GM12878 (cell line): Measurements from ENCODE around the gene SGCD. TPM values are rescaled to one million over a fixed set of nuclear protein-coding genes. Genes with fewer than 3 reads are reported as not detected.

Experiments used
- ATAC-seq: fragments of 200-7000 bp; cut with Tn5 transposase; 3 replicates; pipeline ENCODE4 v1.9.1; 2020; ENCODE audit warnings: mild to moderate bottlenecking, moderate library complexity
- BruUV-seq: library from RNA; stranded (reverse); fragments of 400-500 nt; replicated peaks from 2 replicates; lab custom pipeline; 2021; lab: Mats Ljungman, UMichigan
- CTCF ChIA-PET: fragments of 300-600 bp; sonication (Branson Sonifier 250); formaldehyde crosslinking; extraction: SDS; loops from one replicate; lab custom pipeline; 2021; ENCODE audit warnings: inconsistent platforms; lab: Yijun Ruan, JAX
- POLR2A ChIA-PET: fragments of 350-600 bp; formaldehyde crosslinking; extraction: SDS; loops from one replicate; lab custom pipeline; 2021; ENCODE audit warnings: inconsistent platforms; lab: Charles Lee
- RAD21 ChIA-PET: fragments of 300-600 bp; sonication (Branson Sonifier 250); formaldehyde crosslinking; loops from one replicate; lab custom pipeline; 2023; ENCODE audit warnings: antibody characterized with exemption; ENCODE audit not compliant: unreplicated experiment; lab: Charles Lee
- SMC1A ChIA-PET: fragments of 300-600 bp; sonication (Branson Sonifier 250); formaldehyde crosslinking; loops from one replicate; lab custom pipeline; 2023; ENCODE audit not compliant: unreplicated experiment, uncharacterized antibody; lab: Charles Lee
- DNase-seq: peaks from one replicate; pipeline ENCODE4 v3.0.0-alpha.2; 2011; ENCODE audit warnings: low read depth, low spot score
- FAIRE-seq: peaks from 3 replicates; lab custom pipeline; 2011; peaks lifted over from hg19 to GRCh38; lab: Jason Lieb, UNC
- H2AFZ ChIP-seq: 2 replicates; pipeline ENCODE4 v1.6.0; 2011; ENCODE audit warnings: low read depth, low read length, control low read depth; ENCODE audit not compliant: control insufficient read depth
- H3K27ac ChIP-seq: 2 replicates; pipeline ENCODE4 v1.5.1; 2011; ENCODE audit warnings: control low read depth; ENCODE audit not compliant: control insufficient read depth, insufficient read depth
- H3K27me3 ChIP-seq, 2 experiments: replicated peaks in 1 of 2; 2 replicates each; pipeline versions ENCODE4 v1.6.0 to v1.6.1; 2011; ENCODE audit warnings: low read length in 1 of 2; ENCODE audit not compliant: control insufficient read depth in 2 of 2, insufficient read depth in 2 of 2
- H3K36me3 ChIP-seq, 2 experiments: 2 replicates each; pipeline ENCODE4 v1.5.1; 2011; ENCODE audit warnings: low read length in 1 of 2; ENCODE audit not compliant: control insufficient read depth in 2 of 2, insufficient read depth in 2 of 2
- H3K4me1 ChIP-seq: 2 replicates; pipeline ENCODE4 v1.6.1; 2011; ENCODE audit warnings: mild to moderate bottlenecking, low read length, moderate library complexity, mixed read lengths; ENCODE audit not compliant: control insufficient read depth, insufficient read depth
- H3K4me2 ChIP-seq: 2 replicates; pipeline ENCODE4 v1.6.0; 2011; ENCODE audit warnings: control low read depth; ENCODE audit not compliant: control insufficient read depth, insufficient read depth
- H3K4me3 ChIP-seq: fragments of 200-600 bp; sonication (generic); 2 replicates; pipeline ENCODE4 v1.5.1; 2016
- H3K79me2 ChIP-seq: 2 replicates; pipeline ENCODE4 v1.6.0; 2011; ENCODE audit warnings: low read length; ENCODE audit not compliant: control insufficient read depth, insufficient read depth
- H3K9ac ChIP-seq: 2 replicates; pipeline ENCODE4 v1.8.0; 2011; ENCODE audit warnings: low read length, control low read depth, mixed read lengths; ENCODE audit not compliant: control insufficient read depth, insufficient read depth
- H3K9me3 ChIP-seq: replicated peaks from 3 replicates; pipeline ENCODE4 v1.5.1; 2011; ENCODE audit warnings: mild to moderate bottlenecking, low read length; ENCODE audit not compliant: control insufficient read depth, insufficient read depth
- H4K20me1 ChIP-seq: 2 replicates; pipeline ENCODE4 v1.6.0; 2011; ENCODE audit not compliant: control insufficient read depth, insufficient read depth
- BCL11A ChIP-seq: IDR thresholded peaks from 2 replicates; pipeline ENCODE4 v1.6.1; 2011; ENCODE audit warnings: low read depth, low read length
- LARP7 ChIP-seq: fragments of 450-650 bp; IDR thresholded peaks from 2 replicates; pipeline ENCODE4 v1.6.1; 2017; ENCODE audit warnings: mild to moderate bottlenecking
- WGBS: methylation state at CpG from one replicate; pipeline ENCODE4 v1.1.6; 2016; ENCODE audit warnings: low lambda C conversion rate; ENCODE audit not compliant: insufficient replicate concordance, insufficient coverage; ENCODE audit errors: missing lambda C conversion rate; 5-methylcytosine and 5-hydroxymethylcytosine counted together
- in situ Hi-C: fragments of 300-500 bp; cut with MboI; formaldehyde crosslinking; loops from 9 replicates; pipeline ENCODE4 v1.14.3; 2018; ENCODE audit warnings: mixed read lengths
- intact Hi-C: fragments of 100-400 bp; cut with micrococcal nuclease; formaldehyde crosslinking; loops from one replicate; pipeline ENCODE4 v1.14.2; 2022; ENCODE audit not compliant: unreplicated experiment
- polyA plus RNA-seq, 11 experiments: library from polyadenylated mRNA; depleted of rRNA in 4 of 11; unstranded in 6 of 11; stranded (reverse) in 5 of 11; fragments of >200 nt; fragmentation: Nextera tagmentation in 4 of 11; fragmentation: Illumina TruSeq in 1 of 11; extraction: Ambion mirVana in 4 of 11; extraction: Trizol in 1 of 11; gene quantifications; 1 replicate in 1 of 11; 2 replicates in 10 of 11; pipeline versions ENCODE4 v1.2.1 to v1.2.3, GENCODE V29; 2011 to 2016; ENCODE audit warnings: inconsistent platforms in 2 of 11, missing spikeins in 2 of 11, low read depth in 1 of 11
- total RNA-seq, 4 experiments: library from RNA; depleted of rRNA in 3 of 4; stranded (reverse); fragments of >200 nt in 3 of 4; fragmentation: Illumina TruSeq in 1 of 4; extraction: Trizol in 1 of 4; gene quantifications; 2 replicates each; pipeline versions ENCODE4 v1.2.1 to v1.2.3, GENCODE V29; 2013 to 2021
- TF ChIP-seq, protein P1 (sequence below): fragments of 150-350 bp; IDR thresholded peaks from 2 replicates; pipeline ENCODE4 v1.6.1; 2016; ENCODE audit warnings: low read depth, low read length
- TF ChIP-seq, protein P2 (sequence below): IDR thresholded peaks from 2 replicates; pipeline ENCODE4 v1.6.1; 2012; ENCODE audit warnings: low read length, inconsistent platforms

SGCD gene
- total and polyA plus RNA-seq, 10 of the 15 experiments (the other 5 are each of a cell fraction or from before 2014, with no cell fraction given) = 0.06 TPM; not detected in 9

DNA sequence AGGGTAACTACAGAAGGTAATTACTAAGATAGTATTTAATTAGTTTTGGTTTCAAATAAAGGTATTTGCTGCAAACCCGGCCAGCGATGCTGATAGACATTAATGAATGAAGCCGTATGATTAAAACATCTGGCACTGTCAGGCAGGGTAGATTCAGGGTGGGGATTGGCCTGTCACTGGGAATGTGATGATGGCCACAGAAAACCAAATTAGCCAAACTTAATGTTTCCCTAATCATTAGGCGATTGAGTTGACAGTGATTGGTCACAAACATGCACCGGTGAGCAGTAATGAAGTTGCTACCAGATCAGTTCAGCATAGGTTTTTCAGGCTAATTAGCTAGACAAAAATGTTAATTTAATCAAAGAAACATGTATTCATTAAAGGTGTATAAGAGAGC lies 107.5 kb downstream of the SGCD start (continued):
- TF ChIP-seq, protein P1, sequence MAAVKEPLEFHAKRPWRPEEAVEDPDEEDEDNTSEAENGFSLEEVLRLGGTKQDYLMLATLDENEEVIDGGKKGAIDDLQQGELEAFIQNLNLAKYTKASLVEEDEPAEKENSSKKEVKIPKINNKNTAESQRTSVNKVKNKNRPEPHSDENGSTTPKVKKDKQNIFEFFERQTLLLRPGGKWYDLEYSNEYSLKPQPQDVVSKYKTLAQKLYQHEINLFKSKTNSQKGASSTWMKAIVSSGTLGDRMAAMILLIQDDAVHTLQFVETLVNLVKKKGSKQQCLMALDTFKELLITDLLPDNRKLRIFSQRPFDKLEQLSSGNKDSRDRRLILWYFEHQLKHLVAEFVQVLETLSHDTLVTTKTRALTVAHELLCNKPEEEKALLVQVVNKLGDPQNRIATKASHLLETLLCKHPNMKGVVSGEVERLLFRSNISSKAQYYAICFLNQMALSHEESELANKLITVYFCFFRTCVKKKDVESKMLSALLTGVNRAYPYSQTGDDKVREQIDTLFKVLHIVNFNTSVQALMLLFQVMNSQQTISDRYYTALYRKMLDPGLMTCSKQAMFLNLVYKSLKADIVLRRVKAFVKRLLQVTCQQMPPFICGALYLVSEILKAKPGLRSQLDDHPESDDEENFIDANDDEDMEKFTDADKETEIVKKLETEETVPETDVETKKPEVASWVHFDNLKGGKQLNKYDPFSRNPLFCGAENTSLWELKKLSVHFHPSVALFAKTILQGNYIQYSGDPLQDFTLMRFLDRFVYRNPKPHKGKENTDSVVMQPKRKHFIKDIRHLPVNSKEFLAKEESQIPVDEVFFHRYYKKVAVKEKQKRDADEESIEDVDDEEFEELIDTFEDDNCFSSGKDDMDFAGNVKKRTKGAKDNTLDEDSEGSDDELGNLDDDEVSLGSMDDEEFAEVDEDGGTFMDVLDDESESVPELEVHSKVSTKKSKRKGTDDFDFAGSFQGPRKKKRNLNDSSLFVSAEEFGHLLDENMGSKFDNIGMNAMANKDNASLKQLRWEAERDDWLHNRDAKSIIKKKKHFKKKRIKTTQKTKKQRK = no peak
- no peak for TF ChIP-seq BCL11A
- TF ChIP-seq, protein P2, sequence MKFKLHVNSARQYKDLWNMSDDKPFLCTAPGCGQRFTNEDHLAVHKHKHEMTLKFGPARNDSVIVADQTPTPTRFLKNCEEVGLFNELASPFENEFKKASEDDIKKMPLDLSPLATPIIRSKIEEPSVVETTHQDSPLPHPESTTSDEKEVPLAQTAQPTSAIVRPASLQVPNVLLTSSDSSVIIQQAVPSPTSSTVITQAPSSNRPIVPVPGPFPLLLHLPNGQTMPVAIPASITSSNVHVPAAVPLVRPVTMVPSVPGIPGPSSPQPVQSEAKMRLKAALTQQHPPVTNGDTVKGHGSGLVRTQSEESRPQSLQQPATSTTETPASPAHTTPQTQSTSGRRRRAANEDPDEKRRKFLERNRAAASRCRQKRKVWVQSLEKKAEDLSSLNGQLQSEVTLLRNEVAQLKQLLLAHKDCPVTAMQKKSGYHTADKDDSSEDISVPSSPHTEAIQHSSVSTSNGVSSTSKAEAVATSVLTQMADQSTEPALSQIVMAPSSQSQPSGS = no peak
- TF ChIP-seq, all 136 proteins: peak for 0

DNA sequence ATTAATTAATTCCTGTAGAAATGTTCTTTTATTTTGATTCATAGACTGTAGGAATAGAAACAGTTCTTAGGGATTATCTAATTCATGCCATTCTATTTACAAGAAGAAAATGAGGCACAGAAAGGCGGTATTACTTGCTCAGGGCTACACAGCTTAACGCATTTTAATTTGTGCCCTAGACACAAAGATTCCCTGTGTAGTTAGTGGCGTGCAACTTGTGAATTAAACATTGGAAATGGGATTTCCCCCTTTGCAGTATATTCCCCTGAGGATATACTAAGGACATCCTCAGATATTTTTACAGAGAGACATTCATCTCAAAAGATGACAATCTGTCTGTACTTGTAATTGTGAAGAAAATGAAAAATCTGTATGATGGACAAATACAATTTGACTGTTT lies 108.1 kb downstream of the SGCD start:
- Histone ChIP-seq H3K27ac (no peak overlapping the region), H3K79me2 (no peaks in the 10 kb centered on the region), H3K4me3 (no peak overlapping the region), H3K36me3 (no peaks in the 10 kb centered on the region), H4K20me1 (no peaks in the 10 kb centered on the region), H2AFZ (no peak overlapping the region), H3K27me3 (no peaks in the 10 kb centered on the region), H3K9me3 (no peaks in the 10 kb centered on the region), H3K4me2 (no peak overlapping the region), H3K9ac (no peak overlapping the region), H3K4me1 (no peaks in the 10 kb centered on the region)
- no peak for DNase-seq
- intact Hi-C loops (no loop called here), in situ Hi-C loops (no loop called here)
- ATAC-seq = no peak
- RAD21 ChIA-PET = no interaction called here
- FAIRE-seq = no peak
- SMC1A ChIA-PET = interaction anchor here (1.0 to 1.3 kb wide), 2 partner anchors 14 to 16 kb away, joined by 3 read pairs; no protein-coding TSS in a partner anchor
- BruUV-seq = no TSS peak
- POLR2A ChIA-PET = no interaction called here
- CTCF ChIA-PET = no interaction called here
- TF ChIP-seq LARP7 = no peak
- 28% methylated on average over 3 of the region's 3 CpGs for WGBS
